ENCODE results near the gene KCNIP1.

The KCNIP1 gene

DNA sequence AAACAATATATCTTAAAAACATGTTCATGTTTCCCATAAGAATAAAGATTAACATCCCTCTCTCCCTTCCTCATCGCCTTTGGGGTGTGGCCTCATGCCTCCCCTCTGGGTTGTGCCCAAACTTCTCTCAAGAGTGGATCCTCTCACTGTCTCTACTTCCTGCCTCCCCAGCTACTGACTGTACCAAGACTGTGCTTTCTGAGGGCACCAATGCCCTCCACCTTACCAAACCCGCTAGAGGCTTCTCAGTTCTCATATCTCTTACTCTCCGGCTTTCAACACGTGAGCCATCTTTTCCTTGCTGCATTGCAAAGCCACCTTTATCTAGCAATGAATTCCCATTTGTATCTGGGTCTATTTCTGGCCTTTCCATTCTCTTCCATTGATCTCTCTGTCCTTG, 34.4 kb upstream of the KCNIP1 start:
- DNase-seq (ENCODE audit: extremely low spot score), result no peak
- TF ChIP-seq, protein P1, sequence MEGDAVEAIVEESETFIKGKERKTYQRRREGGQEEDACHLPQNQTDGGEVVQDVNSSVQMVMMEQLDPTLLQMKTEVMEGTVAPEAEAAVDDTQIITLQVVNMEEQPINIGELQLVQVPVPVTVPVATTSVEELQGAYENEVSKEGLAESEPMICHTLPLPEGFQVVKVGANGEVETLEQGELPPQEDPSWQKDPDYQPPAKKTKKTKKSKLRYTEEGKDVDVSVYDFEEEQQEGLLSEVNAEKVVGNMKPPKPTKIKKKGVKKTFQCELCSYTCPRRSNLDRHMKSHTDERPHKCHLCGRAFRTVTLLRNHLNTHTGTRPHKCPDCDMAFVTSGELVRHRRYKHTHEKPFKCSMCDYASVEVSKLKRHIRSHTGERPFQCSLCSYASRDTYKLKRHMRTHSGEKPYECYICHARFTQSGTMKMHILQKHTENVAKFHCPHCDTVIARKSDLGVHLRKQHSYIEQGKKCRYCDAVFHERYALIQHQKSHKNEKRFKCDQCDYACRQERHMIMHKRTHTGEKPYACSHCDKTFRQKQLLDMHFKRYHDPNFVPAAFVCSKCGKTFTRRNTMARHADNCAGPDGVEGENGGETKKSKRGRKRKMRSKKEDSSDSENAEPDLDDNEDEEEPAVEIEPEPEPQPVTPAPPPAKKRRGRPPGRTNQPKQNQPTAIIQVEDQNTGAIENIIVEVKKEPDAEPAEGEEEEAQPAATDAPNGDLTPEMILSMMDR (IDR thresholded peaks at IDR 0.05; ENCODE audit: control extremely low read depth, extremely low read depth, low read depth, missing control alignments), result no peak
- POLR2A ChIA-PET, result no interaction called here
- CTCF ChIA-PET, result no interaction called here

DNA sequence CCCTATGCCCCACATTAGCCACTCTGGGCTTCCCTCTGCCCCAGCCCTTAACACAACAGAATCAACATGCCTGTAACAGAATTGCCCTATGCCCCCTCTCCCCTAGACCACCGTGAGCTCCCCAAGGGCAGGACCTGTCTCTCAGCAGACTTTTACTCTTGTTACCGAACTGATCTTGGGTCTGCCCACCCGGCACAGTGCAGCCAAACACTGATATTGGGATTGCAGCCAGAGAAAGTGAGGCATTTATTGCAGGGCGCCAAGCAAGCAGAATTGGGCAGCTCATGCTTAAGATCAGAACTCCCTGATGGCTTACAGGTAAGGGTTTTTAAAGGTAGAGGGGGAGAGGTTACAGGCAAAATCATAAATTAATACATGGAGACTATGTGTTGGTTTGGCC, 33.5 kb upstream of the KCNIP1 start:
- TF ChIP-seq, protein P1 (IDR thresholded peaks at IDR 0.05; ENCODE audit: control extremely low read depth, extremely low read depth, low read depth, missing control alignments), result no peak
- POLR2A ChIA-PET, result no interaction called here
- CTCF ChIA-PET, result interaction anchor here (1.1 kb wide), 1 partner anchor 34 kb away, joined by 3 read pairs; no protein-coding TSS in a partner anchor
- no peak for DNase-seq (ENCODE audit: extremely low spot score)

DNA sequence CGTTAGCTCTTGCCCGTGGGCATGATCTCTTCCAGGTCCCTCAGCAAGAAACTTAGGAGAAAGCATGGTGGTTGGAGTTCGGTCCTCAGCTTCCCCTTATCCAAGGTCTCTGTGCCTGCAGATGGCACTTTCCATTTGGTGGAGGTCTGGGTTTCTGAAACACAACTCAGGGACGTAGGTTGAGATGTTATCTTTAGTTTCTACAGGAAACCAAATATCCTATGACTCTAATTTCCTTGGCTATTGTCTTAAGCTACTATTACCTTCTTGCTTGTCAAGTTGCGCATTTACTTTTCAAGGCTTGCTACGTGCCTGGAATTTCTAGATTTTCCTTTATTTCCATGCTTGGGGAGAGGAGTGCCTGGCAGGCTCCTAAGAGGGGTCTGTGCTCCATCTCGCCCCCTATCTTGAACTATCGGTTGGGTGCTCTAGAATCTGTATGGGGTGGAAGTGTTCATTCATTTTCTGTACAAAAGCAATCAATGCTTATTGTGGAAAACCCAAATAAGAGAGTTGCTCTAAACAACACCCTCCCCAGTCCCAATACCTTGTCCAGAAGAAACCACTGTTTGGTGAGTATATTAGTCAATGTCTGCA, 32.9 kb upstream of the KCNIP1 start:
- ChIA-PET CTCF (interaction anchor here (1.1 kb wide), 1 partner anchor 34 kb away, joined by 3 read pairs; no protein-coding TSS in a partner anchor), POLR2A (no interaction called here)
- TF ChIP-seq, protein P1 (IDR thresholded peaks at IDR 0.05; ENCODE audit: control extremely low read depth, extremely low read depth, low read depth, missing control alignments), result no peak
- DNase-seq (ENCODE audit: extremely low spot score), result no peak

DNA sequence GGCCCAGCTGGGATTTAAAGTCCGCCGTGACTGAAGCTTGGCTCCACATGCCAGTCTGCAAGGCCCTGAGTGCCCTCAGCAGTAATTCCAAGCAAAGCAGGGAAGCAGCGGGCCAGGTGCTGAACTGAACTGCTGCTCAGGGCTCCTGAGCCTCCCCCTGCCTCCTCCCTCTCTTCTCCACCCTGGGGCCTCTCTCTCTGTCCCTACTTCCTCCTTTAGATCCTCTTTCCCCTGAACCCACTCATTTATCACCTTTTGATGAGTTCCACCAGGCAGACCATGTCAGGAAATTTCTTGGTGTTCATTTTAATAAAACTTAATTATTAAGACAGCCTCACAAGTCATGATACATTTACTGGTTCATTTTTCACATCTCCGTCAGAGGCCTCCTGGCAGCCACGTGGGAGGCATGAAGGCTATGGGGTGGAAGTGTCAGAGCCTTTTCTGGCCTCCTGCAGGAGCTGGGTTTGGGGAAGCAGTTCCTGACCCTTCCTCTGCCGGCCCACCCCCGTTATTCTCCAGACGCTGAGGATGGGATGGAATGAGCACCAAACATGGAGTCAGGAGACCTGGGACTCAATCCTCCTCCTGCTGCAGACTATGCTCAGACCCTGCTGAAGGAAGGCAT, 32.2 kb upstream of the KCNIP1 start:
- TF ChIP-seq, protein P1 (IDR thresholded peaks at IDR 0.05; ENCODE audit: control extremely low read depth, extremely low read depth, low read depth, missing control alignments), result no peak
- POLR2A ChIA-PET, result no interaction called here
- no peak for DNase-seq (ENCODE audit: extremely low spot score)
- CTCF ChIA-PET, result no interaction called here

DNA sequence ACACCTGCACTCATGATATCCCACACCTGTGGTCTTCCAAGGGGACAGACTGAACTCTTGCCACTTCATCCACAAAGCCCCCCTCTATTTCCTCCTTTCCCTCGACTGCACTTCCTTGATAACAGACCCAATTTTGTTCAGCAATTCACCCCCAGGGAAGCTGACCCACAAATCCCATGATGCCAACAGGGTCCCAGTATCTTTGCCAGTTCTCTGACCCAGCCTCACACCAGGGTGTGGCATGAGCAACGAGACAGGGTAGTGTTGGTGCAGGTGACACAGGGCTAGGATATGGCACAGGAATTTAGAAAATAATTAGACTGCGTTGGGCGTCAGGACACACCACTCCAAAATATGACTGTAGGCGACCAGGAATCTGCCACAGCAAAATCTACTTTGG, 30.2 kb upstream of the KCNIP1 start:
- TF ChIP-seq, protein P1 (IDR thresholded peaks at IDR 0.05; ENCODE audit: control extremely low read depth, extremely low read depth, low read depth, missing control alignments), result no peak
- no peak for DNase-seq (ENCODE audit: extremely low spot score)
- POLR2A ChIA-PET, result no interaction called here
- CTCF ChIA-PET, result interaction anchor here (1.0 to 1.3 kb wide), 2 partner anchors 18 to 39 kb away, joined by 3 to 5 read pairs; no protein-coding TSS in a partner anchor

DNA sequence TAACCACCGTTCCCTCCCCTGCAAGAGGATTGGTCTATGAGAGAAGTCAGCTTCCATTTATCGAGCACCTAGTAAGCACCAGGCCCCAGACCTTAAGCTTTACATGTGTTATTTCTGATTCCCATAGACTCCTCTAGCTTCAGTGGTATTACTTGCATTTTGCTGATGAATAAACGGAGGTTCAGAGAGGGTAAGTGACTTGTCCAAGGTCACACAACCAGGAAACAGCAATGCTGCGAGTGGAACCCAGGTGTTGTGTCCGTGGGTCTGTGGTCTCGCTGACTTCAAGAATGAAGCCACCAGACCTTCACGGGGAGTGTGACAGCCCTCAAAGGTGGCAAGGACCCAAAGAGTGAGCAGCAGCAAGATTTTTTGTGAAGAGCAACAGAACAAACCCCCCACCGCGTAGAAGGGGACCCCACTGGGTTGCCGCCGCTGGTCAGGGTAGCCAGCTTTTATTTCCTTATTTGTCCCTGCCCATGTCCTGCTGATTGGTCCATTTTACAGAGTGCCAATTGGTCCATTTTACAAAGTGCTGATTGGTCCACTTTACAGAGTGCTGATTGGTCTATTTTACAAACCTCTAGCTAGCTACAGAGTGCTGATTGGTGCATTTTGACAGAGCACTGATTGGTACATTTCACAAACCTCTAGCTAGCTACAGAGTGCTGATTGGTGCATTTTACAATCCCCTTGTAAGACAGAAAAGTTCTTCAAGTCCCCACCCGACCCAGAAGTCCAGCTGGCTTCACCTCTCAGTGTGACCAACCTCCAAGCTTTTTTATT, 29.1 kb upstream of the KCNIP1 start:
- no peak for DNase-seq (ENCODE audit: extremely low spot score)
- TF ChIP-seq, protein P1 (IDR thresholded peaks at IDR 0.05; ENCODE audit: control extremely low read depth, extremely low read depth, low read depth, missing control alignments), result no peak
- POLR2A ChIA-PET, result no interaction called here
- CTCF ChIA-PET, result interaction anchor here (1.0 to 1.8 kb wide), 3 partner anchors 20 to 249 kb away, joined by 3 to 5 read pairs (median 4); no protein-coding TSS in a partner anchor

Measured in GM10248 (cell line).